Activated T-helper 17 cell treated with anti-CD3 and anti-CD28 coated beads, Interleukin-2, amount 50 U/mL, for 72 hours (primary cell): ENCODE measurements around the gene UNC45A. TPM values are rescaled to one million over a fixed set of nuclear protein-coding genes. Genes with fewer than 3 reads are reported as not detected.
"Not testable (repeated sequence)": the region's sequence is repeated elsewhere in the genome, so short reads cannot be mapped to it uniquely, and the experiment has no call there.

ENCODE experiments used
- ATAC-seq: fragments of 150-1000 bp; cut with Tn5 transposase; replicated peaks from 2 replicates; pipeline ENCODE4 v1.10.0; 2021; ENCODE audit warnings: mild to moderate bottlenecking, moderate library complexity
- H3K27ac Mint-ChIP-seq: one replicate; pipeline ENCODE4 v1.8.0; 2022; ENCODE audit warnings: mixed read lengths
- H3K27me3 Mint-ChIP-seq: one replicate; pipeline ENCODE4 v1.8.0; 2022; ENCODE audit warnings: mixed read lengths
- H3K36me3 Mint-ChIP-seq: one replicate; pipeline ENCODE4 v1.8.0; 2022; ENCODE audit warnings: low read depth, mild to moderate bottlenecking, mixed read lengths
- H3K4me1 Mint-ChIP-seq: one replicate; pipeline ENCODE4 v1.8.0; 2022; ENCODE audit warnings: mixed read lengths
- H3K4me3 Mint-ChIP-seq: one replicate; pipeline ENCODE4 v1.8.0; 2022; ENCODE audit warnings: mild to moderate bottlenecking, mixed read lengths
- H3K9me3 Mint-ChIP-seq: one replicate; pipeline ENCODE4 v1.8.0; 2022; ENCODE audit warnings: mixed read lengths
- total RNA-seq, 2 donors: library from RNA; stranded (reverse); gene quantifications; one replicate each; pipeline ENCODE4 v1.2.3, GENCODE V29; 2022

The UNC45A gene
- total RNA-seq, 2 donors from 2014 or later, result 101 to 103 TPM

DNA sequence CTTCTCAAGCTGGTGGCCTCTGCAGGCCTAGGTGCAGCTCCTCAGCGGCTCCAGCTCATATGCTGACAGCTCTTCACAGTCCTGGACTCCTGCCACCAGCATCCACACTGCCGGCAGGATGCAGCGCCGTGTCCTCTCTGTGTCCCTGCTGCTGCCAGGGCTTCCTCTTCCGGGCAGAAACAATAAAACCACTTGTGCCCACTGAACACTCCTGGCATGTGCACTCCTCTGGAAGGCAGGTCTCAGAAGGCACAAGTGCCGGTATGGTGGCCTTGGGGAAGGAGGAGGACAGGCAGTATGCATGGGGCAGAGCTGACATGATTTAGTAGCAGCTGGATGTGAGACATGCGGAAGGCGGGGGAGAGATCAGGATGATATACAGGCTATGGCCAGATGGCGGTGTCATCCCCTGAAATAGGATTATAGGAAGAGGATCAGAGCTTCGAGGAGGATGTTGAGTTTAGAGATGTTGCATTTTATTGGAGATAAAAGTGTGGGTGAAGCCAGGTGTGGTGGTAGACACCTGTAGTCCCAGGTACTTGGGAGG, 39.4 kb upstream of the UNC45A start:
- no peak overlapping the region for H3K4me3 Mint-ChIP-seq
- H3K27ac Mint-ChIP-seq, result peak overlapping the region; percentile 20
- H3K4me1 Mint-ChIP-seq, result no peaks in the 10 kb centered on the region
- H3K36me3 Mint-ChIP-seq, result peaks cover 59% of the 10 kb centered on the region
- no peaks in the 10 kb centered on the region for H3K9me3 Mint-ChIP-seq
- no peak for ATAC-seq
- no peaks in the 10 kb centered on the region for H3K27me3 Mint-ChIP-seq

DNA sequence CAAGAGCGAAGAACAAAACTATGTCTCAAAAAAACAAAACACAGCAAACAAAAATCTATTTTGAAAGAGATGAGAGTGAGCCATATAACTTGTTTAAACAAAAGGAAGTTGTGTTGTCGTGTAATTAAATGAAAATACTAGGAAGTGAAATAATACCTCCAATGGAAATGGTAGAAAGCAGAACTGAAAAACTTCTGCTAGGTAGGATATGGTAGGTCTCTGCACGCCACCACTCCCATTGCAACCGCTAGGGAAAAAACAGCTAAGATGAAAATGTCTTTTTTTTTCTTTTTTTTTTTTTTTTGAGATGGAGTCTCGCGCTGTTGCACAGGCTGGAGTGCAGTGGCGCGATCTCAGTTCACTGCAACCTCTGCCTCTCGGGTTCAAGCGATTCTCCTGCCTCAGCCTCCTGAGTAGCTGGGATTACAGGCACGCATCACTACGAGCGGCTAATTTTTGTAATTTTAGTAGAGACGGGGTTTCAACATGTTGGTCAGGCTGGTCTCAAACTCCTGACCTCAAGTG, 37.9 kb upstream of the UNC45A start:
- H3K4me1 Mint-ChIP-seq, H3K9me3 Mint-ChIP-seq, H3K27me3 Mint-ChIP-seq, H3K4me3 Mint-ChIP-seq, ATAC-seq: not testable (repeated sequence)
- Mint-ChIP-seq H3K36me3 (peaks cover 51% of the 10 kb centered on the region), H3K27ac (peak overlapping the region; percentile 5)

GRCh38 chr15:90901175-90902039, 33.7 kb upstream of the UNC45A start:
- Mint-ChIP-seq H3K27me3 (no peaks in the 10 kb centered on the region), H3K36me3 (peaks cover 43% of the 10 kb centered on the region), H3K9me3 (no peaks in the 10 kb centered on the region), H3K27ac (peak overlapping the region; percentile 85), H3K4me1 (peaks cover 18% of the 10 kb centered on the region), H3K4me3 (peak overlapping the region; percentile 84)
- no peak for ATAC-seq

DNA sequence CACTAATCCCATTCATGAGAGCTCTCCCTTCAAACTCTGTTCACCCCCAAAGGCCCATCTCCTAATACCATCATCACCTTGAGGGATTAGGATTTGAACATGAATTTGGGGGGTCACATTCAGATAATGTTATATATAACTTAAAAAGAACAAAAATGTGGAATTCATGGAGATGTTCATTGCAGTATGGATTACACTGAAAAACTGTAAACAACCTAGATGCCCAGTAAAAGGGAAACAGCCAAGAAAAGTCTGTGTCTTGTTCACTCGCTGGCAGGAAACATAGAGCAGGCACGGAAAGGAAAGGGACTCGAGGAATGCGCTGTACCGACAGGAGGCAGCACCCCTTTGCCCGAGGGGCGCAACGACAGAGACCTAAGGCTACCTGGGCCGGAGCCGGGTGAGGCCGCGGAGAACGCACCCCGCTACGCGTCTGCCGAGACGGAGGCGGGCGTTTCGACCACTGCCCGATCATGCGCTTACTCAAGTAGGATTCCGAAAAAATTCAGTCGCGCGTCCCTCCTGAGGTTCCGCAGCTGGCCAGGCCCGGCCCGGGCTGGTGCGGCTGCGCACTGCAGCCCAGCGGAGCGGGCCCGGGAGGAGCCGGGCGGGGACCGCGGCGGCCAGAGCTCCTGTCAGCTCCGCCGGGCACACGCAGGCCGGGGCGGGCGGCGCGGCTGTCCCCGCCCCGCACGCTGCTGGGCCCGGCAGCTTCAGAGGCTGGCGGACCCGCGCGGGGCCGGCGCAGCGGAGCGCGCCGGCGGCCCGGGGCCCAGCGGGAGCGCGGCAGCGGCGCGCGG, 32.8 kb upstream of the UNC45A start:
- Mint-ChIP-seq H3K27ac (peak overlapping the region; percentile 85), H3K9me3 (no peaks in the 10 kb centered on the region), H3K4me3 (peak overlapping the region; percentile 84), H3K27me3 (no peaks in the 10 kb centered on the region), H3K36me3 (peaks cover 44% of the 10 kb centered on the region), H3K4me1 (peaks cover 18% of the 10 kb centered on the region)
- peak; percentile 78 for ATAC-seq

DNA sequence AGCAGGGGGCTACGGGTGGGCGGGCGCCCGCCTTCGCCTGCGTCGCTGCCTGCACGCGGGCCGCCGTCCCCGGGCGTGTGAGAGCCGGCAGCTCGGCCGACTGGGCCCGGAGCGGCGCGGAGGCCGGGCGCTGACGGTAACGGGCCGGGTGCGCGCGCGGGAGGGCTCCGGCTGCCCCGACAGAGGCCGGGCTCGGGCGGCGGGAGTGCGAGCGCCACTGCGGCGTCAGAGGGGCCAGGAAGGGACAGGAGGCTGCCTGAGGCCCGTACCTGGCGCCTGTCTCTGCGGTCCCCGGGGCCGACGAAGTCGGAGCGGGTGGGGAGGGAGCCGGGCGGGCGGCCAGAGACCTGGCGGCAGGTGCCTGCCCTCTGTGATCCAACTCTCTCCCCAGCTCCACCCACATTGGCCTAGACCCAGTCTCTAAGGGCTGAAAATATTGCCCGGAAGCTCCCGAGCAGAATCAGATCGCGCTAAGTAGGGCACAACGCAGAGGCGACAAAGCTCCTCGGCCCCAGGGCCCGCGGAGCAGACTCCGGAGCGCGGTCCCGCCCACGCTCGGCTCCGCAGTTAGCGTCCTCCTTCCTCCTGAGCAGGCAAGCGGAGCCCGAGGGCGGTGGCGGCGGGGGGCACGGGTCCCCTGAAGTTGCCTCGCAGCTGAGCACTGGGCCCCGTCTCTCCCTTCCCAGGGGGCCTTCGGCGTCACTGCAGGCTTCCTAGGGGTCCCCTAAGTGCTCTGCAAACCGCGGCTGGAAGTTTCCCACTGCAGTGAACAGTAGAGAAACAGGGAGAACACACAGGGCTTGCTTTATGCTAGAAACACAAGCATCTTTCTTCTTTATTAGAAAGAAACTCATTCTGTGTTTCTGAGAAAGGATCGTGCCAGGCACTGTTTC, 32.0 kb upstream of the UNC45A start, which contains the start of gene MAN2A2:
MAN2A2 (plus strand) TSS at position 463 of the 893 bp plus-strand sequence. CDS start 906 bp downstream, outside the sequence.
- Mint-ChIP-seq H3K27ac (peak within 1 kb of the TSS; percentile 88), H3K27me3 (no peaks in the 10 kb centered on the region), H3K36me3 (peaks cover 53% of the 10 kb centered on the region), H3K9me3 (no peaks in the 10 kb centered on the region), H3K4me3 (peak within 1 kb of the TSS; percentile 89), H3K4me1 (peaks cover 18% of the 10 kb centered on the region)
- ATAC-seq, result peak; percentile 68

DNA sequence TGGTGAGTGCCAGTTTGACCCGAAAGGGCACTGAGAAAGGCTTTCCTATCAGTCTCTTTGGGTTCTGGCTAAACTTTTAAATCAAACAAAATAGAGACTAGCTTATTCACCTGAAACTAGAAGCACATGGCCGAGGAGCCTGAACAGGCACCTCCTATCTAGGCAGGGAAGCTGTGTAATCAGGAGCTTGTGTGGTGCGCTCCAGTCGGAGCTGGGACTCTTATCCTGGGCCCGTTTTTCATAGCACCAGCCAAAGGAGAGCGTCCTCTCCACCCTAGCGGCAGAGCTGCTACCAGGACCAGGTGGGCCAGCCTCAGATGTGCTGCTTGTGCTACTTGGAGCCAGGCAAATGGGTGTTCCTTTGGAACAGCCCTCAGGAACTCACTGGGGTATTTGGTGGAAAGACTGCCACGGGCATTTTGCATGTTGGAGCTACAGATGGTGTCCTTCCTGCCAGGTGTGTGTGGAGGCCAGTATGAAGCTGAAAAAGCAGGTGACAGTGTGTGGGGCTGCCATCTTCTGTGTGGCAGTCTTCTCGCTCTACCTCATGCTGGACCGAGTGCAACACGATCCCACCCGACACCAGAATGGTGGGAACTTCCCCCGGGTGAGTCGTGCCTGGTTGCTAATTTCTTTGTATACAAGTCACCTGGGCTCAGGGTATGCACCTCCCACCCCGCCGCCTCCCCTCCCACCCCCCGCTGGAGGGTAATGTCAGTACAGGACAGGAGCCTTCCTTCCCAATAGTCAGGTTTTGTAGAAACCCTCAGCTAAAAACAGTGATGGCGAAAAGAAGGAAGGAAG, 31.1 kb upstream of the UNC45A start:
- H3K36me3 Mint-ChIP-seq, result peaks cover 60% of the 10 kb centered on the region
- peak overlapping the region; percentile 88 for H3K27ac Mint-ChIP-seq
- peak overlapping the region; percentile 89 for H3K4me3 Mint-ChIP-seq
- peak; percentile 3 for ATAC-seq
- H3K4me1 Mint-ChIP-seq, result peaks cover 18% of the 10 kb centered on the region
- H3K27me3 Mint-ChIP-seq, result no peaks in the 10 kb centered on the region
- no peaks in the 10 kb centered on the region for H3K9me3 Mint-ChIP-seq

- no peak for ATAC-seq
- Mint-ChIP-seq H3K4me1 (peaks cover 18% of the 10 kb centered on the region), H3K27ac (no peak overlapping the region), H3K27me3 (no peaks in the 10 kb centered on the region), H3K9me3 (no peaks in the 10 kb centered on the region), H3K4me3 (peak overlapping the region; percentile 49), H3K36me3 (peaks cover 68% of the 10 kb centered on the region)
These were observed 30.3 kb upstream of the UNC45A start for GRCh38 chr15:90904746-90905145.

DNA sequence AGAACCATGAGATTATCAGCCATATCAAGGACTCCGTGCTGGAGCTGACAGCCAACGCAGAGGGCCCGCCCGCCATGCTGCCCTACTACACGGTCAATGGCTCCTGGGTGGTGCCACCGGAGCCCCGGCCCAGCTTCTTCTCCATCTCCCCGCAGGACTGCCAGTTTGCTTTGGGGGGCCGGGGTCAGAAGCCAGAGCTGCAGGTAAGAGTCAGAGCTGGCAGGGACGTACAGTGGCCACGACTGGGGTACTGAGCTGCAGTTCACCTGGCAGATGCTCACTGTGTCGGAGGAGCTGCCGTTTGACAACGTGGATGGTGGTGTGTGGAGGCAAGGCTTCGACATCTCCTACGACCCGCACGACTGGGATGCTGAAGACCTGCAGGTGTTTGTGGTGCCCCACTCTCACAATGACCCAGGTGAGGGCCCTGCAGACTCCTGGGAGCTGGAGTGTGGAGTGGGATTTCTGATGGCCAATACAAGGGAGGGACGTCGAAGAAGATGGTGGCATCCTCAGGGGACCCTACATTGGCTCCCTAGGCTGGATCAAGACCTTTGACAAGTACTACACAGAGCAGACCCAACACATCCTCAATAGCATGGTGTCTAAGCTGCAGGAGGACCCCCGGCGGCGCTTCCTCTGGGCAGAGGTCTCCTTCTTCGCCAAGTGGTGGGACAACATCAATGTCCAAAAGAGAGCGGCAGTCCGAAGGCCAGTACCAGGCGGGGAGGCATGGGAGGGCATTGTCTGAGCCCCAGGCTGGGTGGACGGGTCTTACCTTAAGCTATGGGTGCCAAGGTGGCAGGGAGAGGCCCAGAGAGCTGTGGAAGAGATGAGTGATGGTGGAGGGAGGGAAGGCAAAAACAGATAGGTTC, 29.5 kb upstream of the UNC45A start:
- peaks cover 76% of the 10 kb centered on the region for H3K36me3 Mint-ChIP-seq
- no peaks in the 10 kb centered on the region for H3K9me3 Mint-ChIP-seq
- no peak for ATAC-seq
- H3K27ac Mint-ChIP-seq, result peak overlapping the region; percentile 81
- peaks cover 18% of the 10 kb centered on the region for H3K4me1 Mint-ChIP-seq
- peak overlapping the region; percentile 49 for H3K4me3 Mint-ChIP-seq
- H3K27me3 Mint-ChIP-seq, result no peaks in the 10 kb centered on the region

DNA sequence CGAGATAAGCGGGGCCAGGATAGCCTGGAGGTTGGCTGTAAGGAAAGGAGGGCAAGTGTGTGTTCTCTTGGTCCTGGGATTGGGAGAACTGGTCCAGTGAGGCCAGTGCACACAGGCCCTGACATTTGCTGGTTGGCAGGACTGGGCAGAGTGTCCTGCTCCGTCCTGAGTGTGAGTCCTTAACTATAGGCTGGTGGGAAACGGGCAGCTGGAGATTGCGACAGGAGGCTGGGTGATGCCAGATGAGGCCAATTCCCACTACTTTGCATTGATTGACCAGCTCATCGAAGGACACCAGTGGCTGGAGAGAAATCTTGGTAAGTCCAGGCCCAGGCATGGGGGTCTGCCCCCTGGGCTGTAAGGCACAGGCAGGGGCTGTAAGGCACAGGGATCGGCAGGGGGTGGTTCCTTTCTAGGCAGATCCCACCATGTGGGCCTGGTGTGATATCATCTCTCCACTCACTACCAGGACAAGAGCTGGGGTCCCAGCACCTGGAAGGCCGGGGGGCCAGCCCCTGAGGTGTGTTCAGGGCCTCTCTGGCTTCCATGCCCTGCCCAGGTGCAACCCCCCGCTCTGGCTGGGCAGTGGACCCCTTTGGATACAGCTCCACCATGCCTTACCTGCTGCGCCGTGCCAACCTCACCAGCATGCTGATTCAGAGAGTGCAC, 28.8 kb upstream of the UNC45A start:
- ATAC-seq, result no peak
- Mint-ChIP-seq H3K4me1 (peaks cover 14% of the 10 kb centered on the region), H3K27ac (peak overlapping the region; percentile 81), H3K9me3 (no peaks in the 10 kb centered on the region), H3K36me3 (peaks cover 83% of the 10 kb centered on the region), H3K27me3 (no peaks in the 10 kb centered on the region), H3K4me3 (no peak overlapping the region)

- peaks cover 87% of the 10 kb centered on the region for H3K36me3 Mint-ChIP-seq
- peaks cover 8% of the 10 kb centered on the region for H3K4me1 Mint-ChIP-seq
- H3K4me3 Mint-ChIP-seq, result no peak overlapping the region
- no peaks in the 10 kb centered on the region for H3K27me3 Mint-ChIP-seq
- no peaks in the 10 kb centered on the region for H3K9me3 Mint-ChIP-seq
- H3K27ac Mint-ChIP-seq, result no peak overlapping the region
- no peak for ATAC-seq
These were observed 27.9 kb upstream of the UNC45A start for GRCh38 chr15:90907051-90907660.

DNA sequence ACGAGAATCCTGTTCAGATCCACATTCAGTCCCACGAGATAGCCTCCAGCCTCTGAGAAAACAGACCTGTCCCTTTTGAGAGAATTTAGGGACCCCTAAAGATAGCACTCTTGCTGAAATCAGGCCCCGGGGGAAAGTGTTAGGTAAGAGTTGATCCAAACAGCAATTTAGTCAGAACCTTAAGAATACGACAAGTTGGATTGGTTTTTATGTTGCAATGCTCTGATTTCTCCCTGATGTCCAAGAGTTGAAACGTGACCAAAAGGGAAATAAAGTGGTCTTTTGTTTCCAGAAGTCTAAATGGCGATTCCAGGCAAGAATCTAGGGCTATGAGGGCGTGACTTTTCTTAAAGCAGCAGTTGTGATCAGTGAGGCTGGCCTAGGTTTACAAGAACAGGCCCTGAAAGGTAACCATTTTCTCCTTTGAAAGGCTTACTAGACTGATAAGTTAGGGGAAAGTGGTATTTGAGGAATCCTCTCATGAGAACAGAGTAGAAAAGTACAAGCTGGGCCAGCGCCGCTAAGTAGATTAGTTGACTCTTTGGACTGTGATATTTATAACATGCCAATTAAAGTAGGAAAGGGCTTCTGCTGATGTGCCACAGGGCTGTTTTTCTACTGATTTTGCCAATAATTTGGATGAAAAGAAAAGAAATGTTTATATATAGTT, 27.1 kb upstream of the UNC45A start:
- Mint-ChIP-seq H3K36me3 (peaks cover 91% of the 10 kb centered on the region), H3K4me1 (peaks cover 8% of the 10 kb centered on the region), H3K4me3 (no peak overlapping the region), H3K27ac (no peak overlapping the region), H3K9me3 (no peaks in the 10 kb centered on the region), H3K27me3 (no peaks in the 10 kb centered on the region)
- ATAC-seq, result no peak
